H9 (cell line): Measurements from ENCODE around the gene LRP8. TPM values are rescaled to one million over a fixed set of nuclear protein-coding genes. Genes with fewer than 3 reads are reported as not detected.
A peak's percentile ranks its signal among the peaks of the same experiment; 100 is the strongest.

ENCODE experiments used
- DNase-seq: peaks from one replicate; pipeline ENCODE4 v3.0.0-alpha.2; 2017
- H2AFZ ChIP-seq: one replicate; pipeline ENCODE4 v1.6.1; 2013; ENCODE audit warnings: mild to moderate bottlenecking, low read length, control low read depth, moderate library complexity
- H2AK5ac ChIP-seq: 2 replicates; pipeline ENCODE4 v1.6.1; 2013; ENCODE audit warnings: low read length, control low read depth, mixed read lengths; ENCODE audit not compliant: insufficient read length
- H2BK120ac ChIP-seq: one replicate; pipeline ENCODE4 v1.6.1; 2013; ENCODE audit warnings: low read depth, mild to moderate bottlenecking, low read length, control low read depth, inconsistent platforms; ENCODE audit not compliant: poor library complexity, severe bottlenecking
- H2BK12ac ChIP-seq: 2 replicates; pipeline ENCODE4 v1.6.1; 2013; ENCODE audit warnings: low read length, control low read depth, mixed read lengths, low read depth; ENCODE audit not compliant: insufficient read length
- H2BK15ac ChIP-seq: 2 replicates; pipeline ENCODE4 v1.6.1; 2013; ENCODE audit warnings: low read depth, low read length, control low read depth
- H2BK20ac ChIP-seq: one replicate; pipeline ENCODE4 v1.6.1; 2013; ENCODE audit warnings: low read depth, mild to moderate bottlenecking, low read length, control low read depth, inconsistent platforms; ENCODE audit not compliant: poor library complexity, severe bottlenecking
- H2BK5ac ChIP-seq: 2 replicates; pipeline ENCODE4 v1.6.1; 2013; ENCODE audit warnings: low read length, control low read depth, mixed read lengths; ENCODE audit not compliant: insufficient read length
- H3K14ac ChIP-seq: 2 replicates; pipeline ENCODE4 v1.6.1; 2013; ENCODE audit warnings: low read length, control low read depth; ENCODE audit not compliant: insufficient read depth
- H3K18ac ChIP-seq: 2 replicates; pipeline ENCODE4 v1.6.1; 2013; ENCODE audit warnings: low read depth, mild to moderate bottlenecking, mixed read lengths, low read length, control low read depth; ENCODE audit not compliant: insufficient read length
- H3K23ac ChIP-seq: 2 replicates; pipeline ENCODE4 v1.6.1; 2013; ENCODE audit warnings: low read length, control low read depth, mixed read lengths, low read depth; ENCODE audit not compliant: insufficient read length
- H3K23me2 ChIP-seq: 2 replicates; pipeline ENCODE4 v1.6.1; 2013; ENCODE audit warnings: low read depth, mild to moderate bottlenecking, mixed read lengths, low read length, control low read depth; ENCODE audit not compliant: insufficient read length, poor library complexity, severe bottlenecking
- H3K27ac ChIP-seq: 2 replicates; pipeline ENCODE4 v1.5.1; 2013; ENCODE audit warnings: low read length, control low read depth, mixed read lengths, low read depth; ENCODE audit not compliant: insufficient read length
- H3K27me3 ChIP-seq: 2 replicates; pipeline ENCODE4 v1.6.1; 2013; ENCODE audit warnings: low read length, control low read depth, inconsistent platforms; ENCODE audit not compliant: insufficient read depth
- H3K4ac ChIP-seq: 2 replicates; pipeline ENCODE4 v1.6.1; 2013; ENCODE audit warnings: low read depth, mild to moderate bottlenecking, control low read depth, inconsistent platforms, low read length, moderate library complexity
- H3K4me1 ChIP-seq: 2 replicates; pipeline ENCODE4 v1.6.1; 2013; ENCODE audit warnings: low read length, control low read depth, inconsistent platforms; ENCODE audit not compliant: insufficient read depth
- H3K4me2 ChIP-seq: 2 replicates; pipeline ENCODE4 v1.6.1; 2013; ENCODE audit warnings: low read length, control low read depth, mixed read lengths; ENCODE audit not compliant: insufficient read length, insufficient read depth
- H3K56ac ChIP-seq: 2 replicates; pipeline ENCODE4 v1.6.1; 2013; ENCODE audit warnings: low read depth, mild to moderate bottlenecking, mixed read lengths, low read length, control low read depth; ENCODE audit not compliant: insufficient read length
- H3K79me1 ChIP-seq: 2 replicates; pipeline ENCODE4 v1.6.1; 2013; ENCODE audit warnings: low read depth, mild to moderate bottlenecking, moderate library complexity, low read length, control low read depth, inconsistent platforms; ENCODE audit not compliant: insufficient read depth, poor library complexity, severe bottlenecking
- H3K79me2 ChIP-seq: 2 replicates; pipeline ENCODE4 v1.6.1; 2013; ENCODE audit warnings: low read length, control low read depth, inconsistent platforms; ENCODE audit not compliant: insufficient read depth
- H3K9ac ChIP-seq: 2 replicates; pipeline ENCODE4 v1.6.1; 2013; ENCODE audit warnings: low read length, control low read depth, mixed read lengths; ENCODE audit not compliant: insufficient read length; ENCODE audit errors: extremely low read depth
- H3K9me3 ChIP-seq: one replicate; pipeline ENCODE4 v1.6.1; 2013; ENCODE audit warnings: low read depth, low read length, inconsistent platforms; ENCODE audit not compliant: control insufficient read depth
- H3T11ph ChIP-seq: one replicate; pipeline ENCODE4 v1.6.1; 2013; ENCODE audit warnings: mild to moderate bottlenecking, low read length, control low read depth, inconsistent platforms
- H4K20me1 ChIP-seq: one replicate; pipeline ENCODE4 v1.6.1; 2013; ENCODE audit not compliant: control insufficient read depth, insufficient read length, insufficient read depth
- H4K5ac ChIP-seq: 2 replicates; pipeline ENCODE4 v1.6.1; 2013; ENCODE audit warnings: low read depth, mild to moderate bottlenecking, mixed read lengths, low read length, control low read depth; ENCODE audit not compliant: insufficient read length
- H4K8ac ChIP-seq: replicated peaks from 2 replicates; pipeline ENCODE4 v1.6.1; 2013; ENCODE audit warnings: low read length, control low read depth, mixed read lengths, low read depth; ENCODE audit not compliant: insufficient read length
- H4K91ac ChIP-seq: 2 replicates; pipeline ENCODE4 v1.6.1; 2013; ENCODE audit warnings: low read depth, mild to moderate bottlenecking, moderate library complexity, mixed read lengths, low read length, control low read depth; ENCODE audit not compliant: insufficient read length
- H3K27ac Mint-ChIP-seq, 3 experiments: 2 replicates in 2 of 3; 3 replicates in 1 of 3; pipeline ENCODE4 v1.8.0; 2020 to 2021; ENCODE audit warnings: mixed read lengths in 3 of 3, mild to moderate bottlenecking in 1 of 3, moderate library complexity in 1 of 3
- H3K27me3 Mint-ChIP-seq: 2 replicates; pipeline ENCODE4 v1.8.0; 2021; ENCODE audit warnings: low read depth, mild to moderate bottlenecking, moderate library complexity, mixed read lengths
- H3K36me3 Mint-ChIP-seq, 3 experiments: 2 replicates in 2 of 3; 3 replicates in 1 of 3; pipeline ENCODE4 v1.8.0; 2020 to 2021; ENCODE audit warnings: low read depth in 3 of 3, mixed read lengths in 3 of 3; ENCODE audit not compliant: insufficient read depth in 1 of 3
- H3K4me1 Mint-ChIP-seq, 2 experiments: 2 replicates each; pipeline ENCODE4 v1.8.0; 2020; ENCODE audit warnings: mixed read lengths in 2 of 2
- H3K4me3 Mint-ChIP-seq, 2 experiments: 2 replicates in 1 of 2; 3 replicates in 1 of 2; pipeline ENCODE4 v1.8.0; 2020 to 2021; ENCODE audit warnings: mild to moderate bottlenecking in 2 of 2, mixed read lengths in 2 of 2, moderate library complexity in 1 of 2
- H3K9me3 Mint-ChIP-seq, 2 experiments: 2 replicates in 1 of 2; 3 replicates in 1 of 2; pipeline ENCODE4 v1.8.0; 2020; ENCODE audit warnings: mild to moderate bottlenecking in 2 of 2, mixed read lengths in 2 of 2, moderate library complexity in 1 of 2
- CTCF ChIP-seq: fragments of 200-600 bp; sonication (generic); conservative IDR thresholded peaks from 3 replicates; pipeline ENCODE4 v1.8.0; 2021; ENCODE audit warnings: antibody characterized with exemption, mild to moderate bottlenecking
- WGBS: extraction: QIAGEN DNeasy Blood & Tissue Kit; methylation state at CpG from one replicate; pipeline ENCODE4 v1.1.7; 2013; ENCODE audit warnings: missing lambda C conversion rate, low lambda C conversion rate, mixed read lengths; ENCODE audit not compliant: insufficient read length; ENCODE audit errors: extremely low coverage; 5-methylcytosine and 5-hydroxymethylcytosine counted together
- total RNA-seq: library from RNA; stranded (reverse); gene quantifications from 2 replicates; pipeline ENCODE4 v1.2.1, GENCODE V29; 2021

LRP8 gene
- total RNA-seq, 1 experiment from 2014 or later, result 78.6 TPM

DNA sequence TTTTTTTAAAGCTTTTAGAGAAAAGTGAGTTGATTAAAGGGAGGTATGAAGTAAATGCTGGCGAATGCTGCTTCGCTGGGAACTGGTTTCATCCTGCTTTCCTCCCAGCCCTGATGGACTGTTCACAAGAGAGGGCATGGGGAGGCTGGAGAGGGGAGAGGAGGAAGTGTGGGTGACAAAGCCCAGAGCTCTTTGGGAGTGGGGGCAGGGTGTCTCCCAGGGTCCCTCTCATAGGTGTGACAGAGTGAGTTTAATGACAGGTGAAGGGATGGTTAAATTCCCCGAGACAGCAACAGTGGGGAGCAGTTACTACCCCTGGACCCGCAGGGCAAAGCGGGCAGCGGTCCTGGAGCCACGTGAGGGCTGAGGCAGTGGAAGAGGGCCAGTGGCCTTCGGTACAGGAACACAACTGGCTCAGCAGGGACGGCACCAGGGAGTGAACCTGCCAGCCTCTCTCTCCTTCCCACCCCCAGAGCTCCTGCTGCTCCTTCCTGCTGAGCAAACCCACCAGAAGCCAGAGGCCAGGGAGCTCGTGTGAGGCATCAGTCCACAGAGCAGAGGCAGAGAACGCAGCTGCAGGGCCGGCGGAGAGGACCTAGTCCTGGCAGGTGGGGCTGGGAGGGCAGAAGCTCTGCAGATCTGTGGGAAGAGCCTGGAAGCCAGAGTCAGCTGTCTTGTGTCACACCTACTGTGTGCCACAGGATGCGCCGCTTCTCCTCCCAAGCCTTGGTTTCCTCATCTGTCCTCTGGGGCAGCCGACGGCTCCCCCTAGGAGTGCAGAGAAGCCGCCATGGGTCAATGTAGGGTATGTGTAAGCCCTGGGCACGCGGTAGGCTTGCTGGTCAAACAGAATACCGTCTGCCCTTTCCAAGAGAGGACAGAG, 20.9 kb upstream of the LRP8 start:
- no peaks in the 10 kb centered on the region for H3K27me3 ChIP-seq
- H2BK20ac ChIP-seq, result no peak overlapping the region
- no peak overlapping the region for H4K5ac ChIP-seq
- WGBS, result no CpG with 5 or more reads among the region's 21 CpGs
- H4K91ac ChIP-seq, result no peak overlapping the region
- H2BK5ac ChIP-seq, result no peak overlapping the region
- DNase-seq, result peak; percentile 27
- no peak overlapping the region for H2BK15ac ChIP-seq
- H3K79me2 ChIP-seq, result no peaks in the 10 kb centered on the region
- no peak overlapping the region for H2AFZ ChIP-seq
- no peak overlapping the region for H3K23ac ChIP-seq
- no peak overlapping the region for H3K4me2 ChIP-seq
- no peaks in the 10 kb centered on the region for H3K9me3 ChIP-seq
- H3K79me1 ChIP-seq, result no peaks in the 10 kb centered on the region
- no peaks in the 10 kb centered on the region for H3K9me3 Mint-ChIP-seq
- H2BK12ac ChIP-seq, result no peak overlapping the region
- H2BK120ac ChIP-seq, result no peak overlapping the region
- H3K9ac ChIP-seq, result no peak overlapping the region
- no peak for TF ChIP-seq CTCF
- H3K56ac ChIP-seq, result no peak overlapping the region
- H3K4me1 ChIP-seq, result no peaks in the 10 kb centered on the region
- H3K4ac ChIP-seq, result no peak overlapping the region
- no peak overlapping the region; the same call in 1 of the 2 replicates for H3K14ac ChIP-seq
- H3K4me3 Mint-ChIP-seq, result no peak overlapping the region
- no peaks in the 10 kb centered on the region for H3K23me2 ChIP-seq
- H3K36me3 Mint-ChIP-seq, result no peaks in the 10 kb centered on the region
- no peaks in the 10 kb centered on the region for H4K20me1 ChIP-seq
- no peak overlapping the region for H3K27ac ChIP-seq
- H3K4me1 Mint-ChIP-seq, result peaks cover 26 to 30% of the 10 kb centered on the region in 2 experiments
- no peak overlapping the region for H3T11ph ChIP-seq
- H4K8ac ChIP-seq, result no peak overlapping the region
- H3K27ac Mint-ChIP-seq, result no peak overlapping the region
- no peak overlapping the region for H2AK5ac ChIP-seq
- no peak overlapping the region for H3K18ac ChIP-seq
- peaks cover 19% of the 10 kb centered on the region for H3K27me3 Mint-ChIP-seq
